GM15510 (cell line): ENCODE results near the gene LMF1.

Experiments used
- POLR2A ChIP-seq: IDR thresholded peaks from 3 replicates; pipeline ENCODE4 v1.6.1; 2011; ENCODE audit warnings: borderline replicate concordance; ENCODE audit not compliant: insufficient read length; ENCODE audit errors: extremely low read depth

Gene LMF1

DNA sequence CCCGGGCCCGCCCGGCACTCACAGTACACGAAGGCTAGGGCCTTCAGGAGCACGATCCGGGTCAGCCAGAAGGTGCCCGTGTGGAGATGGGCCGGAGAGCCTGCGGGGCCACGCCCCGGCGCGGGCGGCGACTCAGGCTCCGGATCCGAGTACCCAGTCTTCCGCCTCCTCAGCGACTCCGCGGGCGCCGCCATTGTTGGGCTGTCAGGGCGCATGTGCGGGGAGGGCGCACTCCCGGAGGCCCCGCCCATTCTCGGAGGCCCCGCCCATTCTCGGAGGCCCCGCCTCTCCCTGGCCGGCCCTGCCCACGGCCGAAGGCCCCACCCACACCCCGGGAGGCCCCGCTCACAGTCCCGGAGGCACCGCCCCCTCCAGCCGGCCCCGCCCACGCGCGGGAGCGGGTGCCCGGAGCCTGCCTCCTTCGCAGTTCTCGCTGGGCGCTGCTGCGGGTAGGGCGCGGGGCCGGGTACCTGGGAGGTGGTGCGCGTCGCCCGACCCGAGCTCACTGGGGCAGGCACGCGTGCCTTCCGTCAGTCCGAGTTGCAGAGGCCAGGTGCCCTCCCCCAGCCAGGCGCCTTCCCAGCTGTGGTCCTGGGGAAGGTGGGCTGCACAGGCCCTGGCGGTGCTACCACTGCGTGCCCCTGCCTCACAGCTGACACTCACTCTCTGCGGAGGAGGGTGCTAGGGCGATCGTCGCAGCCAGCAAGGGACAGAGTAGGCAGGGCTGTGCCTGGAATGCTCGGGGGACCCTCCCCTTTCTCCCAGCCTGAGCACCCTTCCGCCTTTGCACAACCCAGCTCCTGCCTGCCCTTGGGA lies at the start of gene LMF1:
Gene LMF1, minus strand, starts transcription at position 219 of the 816 bp plus-strand sequence. Its CDS starts 4 bp downstream, at position 215.
- TF ChIP-seq POLR2A, result peak; percentile 82

DNA sequence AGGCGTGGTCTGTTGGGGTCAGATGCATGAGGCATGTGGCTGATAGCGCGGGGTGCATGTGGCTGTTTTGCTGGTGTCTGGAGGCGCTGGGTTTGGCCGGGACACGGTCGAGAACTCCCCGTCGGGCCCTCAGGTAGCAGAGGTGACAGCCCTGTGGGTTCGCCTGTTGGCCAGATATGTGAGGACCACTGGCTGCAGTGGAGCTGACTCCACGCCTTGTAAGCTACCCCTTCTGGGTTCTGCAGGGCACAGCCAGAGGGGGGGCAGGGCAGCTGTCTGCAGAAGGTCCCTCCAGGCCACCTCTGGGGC lies 49.3 kb upstream of the LMF1 start:
- no peak for TF ChIP-seq POLR2A

DNA sequence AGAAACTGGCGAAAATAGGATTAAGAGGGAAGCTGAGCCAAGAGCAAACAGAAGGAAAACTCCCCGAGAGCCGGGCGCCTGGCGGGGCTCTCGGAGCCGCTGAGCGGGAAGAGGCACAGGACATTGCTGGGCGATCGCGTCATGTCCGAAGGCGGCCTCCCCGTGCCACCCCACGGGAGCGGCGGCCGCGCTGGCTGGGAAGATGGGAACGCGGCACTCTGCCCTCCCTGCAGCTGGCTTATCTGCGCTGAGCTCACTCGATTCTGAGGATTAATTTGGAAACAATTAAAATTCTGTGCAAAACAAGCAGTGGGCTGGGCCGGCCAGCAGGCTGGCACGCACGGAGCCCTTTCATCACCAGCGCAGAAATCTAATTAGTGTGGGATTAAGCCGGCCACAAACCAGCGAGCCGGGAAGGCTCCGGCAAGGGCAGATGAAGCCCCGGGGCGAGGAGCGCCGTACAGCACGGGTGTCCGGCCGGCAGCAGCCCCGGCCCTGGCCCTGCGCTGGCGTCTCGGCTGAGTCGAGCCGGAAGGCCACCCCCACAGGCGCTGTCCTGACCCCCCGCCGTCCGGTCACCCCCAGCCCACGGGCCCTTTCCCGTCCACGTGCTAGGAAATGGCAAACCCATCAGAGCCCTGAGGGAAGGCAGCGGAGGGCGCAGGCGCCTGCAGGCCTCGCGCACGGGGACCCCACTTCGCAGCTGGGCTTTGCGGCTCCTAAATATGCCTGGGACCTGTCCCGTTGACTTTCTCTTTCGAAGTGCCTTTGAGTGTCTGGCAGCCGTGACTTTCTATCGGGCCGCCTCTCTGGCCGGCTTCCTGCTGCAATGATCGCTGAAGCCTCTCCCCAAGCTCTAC lies 48.7 kb upstream of the LMF1 start:
- no peak for TF ChIP-seq POLR2A

DNA sequence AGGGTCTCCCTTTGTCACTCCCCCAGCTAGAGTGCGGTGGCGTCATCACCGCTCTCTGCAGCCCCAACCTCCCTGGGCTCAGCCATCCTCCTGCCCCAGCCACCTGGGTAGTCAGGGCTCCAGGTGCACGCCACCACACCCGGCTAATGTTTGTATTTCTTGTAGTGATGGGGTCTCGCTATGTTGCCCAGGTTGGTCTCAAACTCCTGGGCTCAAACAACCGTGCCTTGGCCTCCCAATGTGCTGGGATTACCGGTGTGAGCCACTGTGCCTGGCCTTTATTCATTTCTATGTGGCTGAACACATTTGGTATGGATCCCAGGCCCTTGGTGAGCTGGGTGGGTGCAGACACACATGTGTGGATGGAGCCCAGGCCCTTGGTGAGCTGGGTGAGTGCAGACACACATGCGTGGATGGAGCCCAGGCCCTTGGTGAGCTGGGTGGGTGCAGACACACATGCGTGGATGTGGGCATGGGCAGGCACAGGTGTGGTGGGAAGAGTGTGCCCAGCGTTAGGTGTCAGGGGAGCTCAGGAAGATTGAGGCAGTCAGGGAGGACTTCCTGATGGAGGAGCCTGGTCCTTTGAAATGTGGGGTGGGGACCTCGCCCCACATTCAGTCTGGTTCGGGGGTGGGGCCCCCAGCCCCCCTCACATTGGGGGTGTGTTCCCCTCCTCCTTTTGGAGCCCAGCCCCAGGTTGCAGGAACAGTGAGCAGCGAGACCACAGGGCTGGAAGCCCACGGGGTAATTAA lies 47.8 kb upstream of the LMF1 start:
- TF ChIP-seq POLR2A, result no peak

DNA sequence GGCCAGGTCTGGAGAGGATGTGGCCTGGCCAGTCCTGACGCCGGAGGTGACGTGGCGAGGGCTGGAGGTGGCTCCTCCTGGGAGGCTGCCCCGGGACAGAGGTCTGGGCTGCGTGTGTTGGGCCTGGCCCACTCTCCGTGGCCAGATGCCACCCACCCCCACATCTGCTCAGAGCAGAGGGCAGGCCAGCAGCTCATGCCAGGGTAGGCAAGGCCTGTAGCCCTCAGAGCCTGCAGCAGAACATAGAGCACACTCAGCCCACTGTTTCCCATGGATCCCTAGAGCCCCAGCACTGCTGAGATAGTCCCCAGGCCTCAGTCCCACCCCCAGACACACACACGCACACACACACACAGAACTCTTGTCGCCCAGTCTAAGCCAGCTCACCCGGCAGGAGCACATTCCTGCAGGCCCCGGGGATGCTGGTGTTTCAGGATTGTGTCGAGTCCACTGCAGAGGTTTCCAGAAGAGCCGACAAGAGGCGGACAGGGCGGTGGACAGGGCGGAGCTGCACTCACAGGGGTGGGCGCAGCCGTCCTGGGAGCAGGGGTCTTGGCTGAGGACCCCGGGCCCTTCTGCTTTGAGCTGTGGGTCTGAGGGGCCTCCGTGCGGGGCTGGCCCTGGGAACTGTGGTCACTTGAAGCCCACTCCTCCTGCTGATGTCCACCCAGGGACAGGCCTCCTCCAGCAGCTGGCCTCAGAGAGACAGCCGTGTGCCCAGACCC lies 44.1 kb upstream of the LMF1 start:
- TF ChIP-seq POLR2A, result no peak

DNA sequence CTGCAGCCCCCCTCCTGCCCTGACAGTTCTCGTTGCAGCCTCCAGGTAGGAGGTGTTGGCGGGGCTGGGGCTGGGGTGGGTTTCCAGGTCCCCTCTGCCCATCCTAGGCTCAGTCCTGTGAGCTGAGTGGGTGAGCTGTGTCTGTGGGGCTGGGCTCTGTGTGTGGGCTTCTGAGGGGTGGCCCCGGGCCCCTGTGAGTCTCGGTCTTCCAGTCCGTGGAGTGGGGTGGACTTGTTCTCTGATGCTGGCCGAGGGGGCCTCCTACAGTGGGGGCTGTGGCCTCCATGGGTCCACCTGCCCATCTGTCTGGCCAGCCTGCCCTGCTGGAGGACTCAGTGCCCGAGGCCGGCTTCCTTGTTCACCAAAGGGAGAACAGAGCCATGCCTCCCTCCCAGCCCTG lies 43.4 kb upstream of the LMF1 start:
- no peak for TF ChIP-seq POLR2A

DNA sequence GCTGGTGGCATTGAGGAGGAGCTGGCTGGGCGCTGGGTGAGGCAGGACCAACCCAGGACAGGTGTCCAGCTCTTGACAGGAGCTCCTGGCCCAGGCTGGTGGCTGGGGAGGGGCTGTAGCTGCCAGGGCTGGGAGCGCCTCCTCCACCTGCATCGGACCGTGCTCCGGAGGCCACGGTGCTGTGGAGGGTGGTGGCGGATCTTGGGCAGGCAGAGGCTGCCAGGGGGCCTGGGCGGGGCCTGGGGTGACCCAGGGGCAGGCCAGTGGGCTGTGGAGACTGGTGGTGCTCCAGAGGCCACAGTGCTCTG lies 42.8 kb upstream of the LMF1 start:
- no peak for TF ChIP-seq POLR2A

DNA sequence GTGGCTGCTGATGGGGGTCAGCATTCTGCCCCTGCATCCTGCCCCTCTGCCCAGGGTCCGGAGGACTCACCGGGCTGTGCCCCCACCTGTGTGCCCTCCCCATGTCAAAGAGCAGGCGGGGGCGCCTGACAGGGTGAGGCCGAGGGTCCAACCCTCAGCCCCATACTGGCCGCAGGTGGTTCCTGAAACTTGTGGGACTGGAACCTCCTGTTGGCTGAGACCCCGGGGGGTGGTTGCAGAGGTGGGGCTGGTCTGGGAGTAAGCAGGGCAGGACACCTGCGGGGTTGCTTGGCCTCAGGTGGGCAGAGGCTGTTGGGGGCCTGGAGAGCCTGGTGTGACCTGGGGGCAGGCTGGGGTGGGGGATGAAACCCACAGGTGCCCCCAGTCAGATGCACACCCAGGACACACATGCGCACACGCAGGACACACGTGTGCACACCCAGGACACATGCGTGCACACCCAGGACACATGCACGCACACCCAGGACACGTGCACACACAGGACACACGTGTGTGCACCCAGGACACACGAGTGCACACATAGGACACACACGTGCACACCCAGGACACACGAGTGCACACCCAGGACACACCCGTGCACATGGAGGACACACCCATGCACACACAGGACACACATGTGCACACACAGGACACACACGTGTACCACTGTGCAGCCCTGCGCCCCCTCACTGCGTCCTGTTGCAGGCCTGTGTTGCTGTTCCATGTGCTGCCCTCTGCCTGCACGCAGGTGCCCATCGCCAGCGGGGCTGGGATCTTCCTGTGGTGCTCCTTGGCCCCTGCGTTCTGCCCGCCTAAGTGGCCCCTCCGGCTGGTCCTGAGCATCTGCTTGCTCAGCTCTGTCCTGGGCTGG lies 42.2 kb upstream of the LMF1 start:
- TF ChIP-seq POLR2A, result no peak

DNA sequence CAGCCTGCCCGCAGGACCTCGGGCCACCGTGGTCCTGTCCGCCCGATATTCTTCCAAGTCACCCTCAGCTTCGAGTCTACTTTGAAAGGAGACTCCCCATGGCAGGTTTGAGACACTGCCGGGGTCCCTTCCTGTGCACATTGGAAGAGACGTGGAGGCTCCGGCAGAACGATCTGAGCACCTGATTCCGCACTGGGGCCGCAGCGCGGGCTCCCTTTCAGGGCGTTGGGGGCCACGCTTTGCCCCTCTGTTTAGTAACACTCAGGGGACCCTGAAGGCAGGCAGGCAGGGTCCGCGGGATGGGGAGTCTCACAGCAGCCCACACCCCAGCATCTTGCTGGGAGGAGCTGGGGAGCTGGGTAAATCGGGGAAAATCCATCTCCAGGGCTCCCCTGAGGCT lies 41.4 kb upstream of the LMF1 start:
- TF ChIP-seq POLR2A, result no peak

DNA sequence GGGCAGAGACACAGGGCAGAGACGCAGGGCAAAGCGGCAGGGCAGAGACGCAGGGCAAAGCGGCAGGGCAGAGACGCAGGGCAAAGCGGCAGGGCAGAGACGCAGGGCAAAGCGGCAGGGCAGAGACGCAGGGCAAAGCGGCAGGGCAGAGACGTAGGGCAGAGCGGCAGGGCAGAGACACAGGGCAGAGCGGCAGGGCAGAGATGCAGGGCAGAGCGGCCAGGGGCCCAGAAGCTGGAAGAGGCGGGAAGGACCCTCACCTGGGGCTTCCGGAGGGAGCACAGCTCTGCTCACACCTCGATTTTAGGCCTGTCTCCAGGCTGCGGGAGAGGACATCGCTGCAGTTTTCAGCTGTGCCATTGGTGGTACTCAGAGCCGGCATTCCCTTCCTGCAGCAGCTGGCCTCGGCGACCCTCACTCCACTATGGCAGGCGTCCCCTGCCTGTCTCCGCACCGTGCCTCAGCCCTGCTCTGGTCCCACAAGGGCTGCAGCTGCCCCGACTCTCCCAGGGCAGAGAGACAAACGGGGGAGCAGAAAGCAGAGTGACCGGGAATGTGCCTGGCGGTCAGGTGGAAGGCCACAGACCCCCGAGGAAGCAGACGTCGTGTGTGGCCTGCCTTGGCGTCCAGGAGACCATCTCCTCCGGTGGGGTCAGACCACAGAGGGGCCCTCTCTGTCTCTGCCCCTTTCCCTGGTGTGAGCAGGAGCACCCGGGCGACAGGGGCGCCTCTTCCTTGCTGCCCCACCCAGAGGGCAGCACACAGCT lies 40.7 kb upstream of the LMF1 start:
- TF ChIP-seq POLR2A, result no peak

DNA sequence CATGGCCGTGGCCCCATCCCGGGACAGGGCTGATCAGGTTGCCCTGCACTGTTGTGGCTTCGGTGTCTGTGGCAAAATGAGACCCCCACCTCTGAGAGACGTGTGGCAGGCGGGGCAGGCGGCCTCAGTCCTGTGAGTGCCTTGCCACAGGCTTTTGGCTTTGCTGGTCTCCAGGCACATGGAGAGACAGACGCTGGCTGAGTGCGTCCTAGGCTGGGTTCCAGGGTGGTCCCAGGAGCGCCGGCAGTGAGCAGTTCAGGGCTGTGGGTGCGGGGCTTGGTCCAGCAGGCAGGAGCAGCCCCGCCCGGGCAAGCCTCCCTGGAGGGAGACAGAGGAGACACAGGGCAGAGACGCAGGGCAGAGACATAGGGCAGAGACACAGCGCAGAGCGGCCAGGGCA lies 40.0 kb upstream of the LMF1 start:
- TF ChIP-seq POLR2A, result no peak

DNA sequence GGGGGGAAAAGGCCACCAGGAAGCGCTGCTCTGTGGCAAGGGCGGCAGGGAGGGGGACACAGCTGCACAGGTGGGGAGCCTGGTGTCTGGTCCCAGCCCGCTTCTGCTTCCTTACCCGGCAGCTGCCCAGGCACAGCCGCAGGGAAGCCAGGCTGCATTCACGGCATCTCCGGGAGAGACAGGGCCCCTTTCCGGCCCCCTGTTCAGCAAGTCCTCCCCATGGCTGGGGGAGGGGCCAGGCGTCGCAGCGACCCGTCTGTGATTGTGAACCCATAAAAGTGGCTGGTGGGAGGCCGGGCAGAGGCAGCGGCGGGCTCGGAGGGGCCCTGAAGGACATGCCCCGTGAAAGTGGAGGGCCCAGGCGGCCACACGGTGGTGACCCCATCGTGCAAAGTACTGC lies 39.5 kb upstream of the LMF1 start:
- TF ChIP-seq POLR2A, result no peak
